ENCODE measurements around the gene PIP5K1C.

PIP5K1C gene, protein sequence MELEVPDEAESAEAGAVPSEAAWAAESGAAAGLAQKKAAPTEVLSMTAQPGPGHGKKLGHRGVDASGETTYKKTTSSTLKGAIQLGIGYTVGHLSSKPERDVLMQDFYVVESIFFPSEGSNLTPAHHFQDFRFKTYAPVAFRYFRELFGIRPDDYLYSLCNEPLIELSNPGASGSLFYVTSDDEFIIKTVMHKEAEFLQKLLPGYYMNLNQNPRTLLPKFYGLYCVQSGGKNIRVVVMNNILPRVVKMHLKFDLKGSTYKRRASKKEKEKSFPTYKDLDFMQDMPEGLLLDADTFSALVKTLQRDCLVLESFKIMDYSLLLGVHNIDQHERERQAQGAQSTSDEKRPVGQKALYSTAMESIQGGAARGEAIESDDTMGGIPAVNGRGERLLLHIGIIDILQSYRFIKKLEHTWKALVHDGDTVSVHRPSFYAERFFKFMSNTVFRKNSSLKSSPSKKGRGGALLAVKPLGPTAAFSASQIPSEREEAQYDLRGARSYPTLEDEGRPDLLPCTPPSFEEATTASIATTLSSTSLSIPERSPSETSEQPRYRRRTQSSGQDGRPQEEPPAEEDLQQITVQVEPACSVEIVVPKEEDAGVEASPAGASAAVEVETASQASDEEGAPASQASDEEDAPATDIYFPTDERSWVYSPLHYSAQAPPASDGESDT

DNA sequence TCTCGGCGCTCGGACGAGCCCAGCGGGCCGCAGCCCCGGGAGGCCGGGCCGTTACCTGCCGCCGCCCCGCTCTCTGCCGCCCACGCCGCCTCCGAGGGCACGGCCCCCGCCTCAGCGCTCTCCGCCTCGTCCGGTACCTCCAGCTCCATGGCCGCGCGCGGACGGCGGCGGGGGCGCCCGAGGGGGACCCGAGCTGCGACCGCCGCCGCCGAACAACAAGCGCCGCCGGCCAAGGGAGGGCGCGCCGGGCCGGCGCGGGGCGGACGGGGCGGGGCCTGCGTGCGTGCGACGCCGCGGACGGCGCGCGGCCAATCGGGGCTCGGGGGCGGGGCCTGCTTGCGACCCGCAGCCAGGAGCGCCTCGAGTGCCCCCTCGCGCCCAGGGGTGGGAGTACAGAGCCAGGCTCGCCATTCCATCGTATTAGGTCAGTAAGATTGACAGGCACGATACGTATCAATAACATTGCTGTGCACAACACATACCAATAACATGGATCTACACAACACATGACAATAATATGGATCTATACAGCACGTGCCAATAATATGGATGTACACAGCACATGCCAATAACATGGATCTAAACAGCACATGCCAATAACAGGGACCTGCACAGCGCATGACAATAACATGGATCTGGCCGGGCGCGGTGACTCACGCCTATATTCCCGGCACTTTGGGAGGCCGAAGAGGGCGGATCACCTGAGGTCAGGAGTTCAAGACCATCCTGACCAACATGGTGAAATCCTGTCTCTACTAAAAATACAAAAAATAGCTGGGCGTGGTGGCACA is at the start of gene PIP5K1C:
Gene PIP5K1C (minus strand): TSS at position 227 of the 791 bp plus-strand sequence. CDS start 78 bp downstream, at position 149.
- DNase-seq: peak; percentile 78

- DNase-seq: no peak
These were observed 48.7 kb upstream of the PIP5K1C start for GRCh38 chr19:3748965-3749364.

DNA sequence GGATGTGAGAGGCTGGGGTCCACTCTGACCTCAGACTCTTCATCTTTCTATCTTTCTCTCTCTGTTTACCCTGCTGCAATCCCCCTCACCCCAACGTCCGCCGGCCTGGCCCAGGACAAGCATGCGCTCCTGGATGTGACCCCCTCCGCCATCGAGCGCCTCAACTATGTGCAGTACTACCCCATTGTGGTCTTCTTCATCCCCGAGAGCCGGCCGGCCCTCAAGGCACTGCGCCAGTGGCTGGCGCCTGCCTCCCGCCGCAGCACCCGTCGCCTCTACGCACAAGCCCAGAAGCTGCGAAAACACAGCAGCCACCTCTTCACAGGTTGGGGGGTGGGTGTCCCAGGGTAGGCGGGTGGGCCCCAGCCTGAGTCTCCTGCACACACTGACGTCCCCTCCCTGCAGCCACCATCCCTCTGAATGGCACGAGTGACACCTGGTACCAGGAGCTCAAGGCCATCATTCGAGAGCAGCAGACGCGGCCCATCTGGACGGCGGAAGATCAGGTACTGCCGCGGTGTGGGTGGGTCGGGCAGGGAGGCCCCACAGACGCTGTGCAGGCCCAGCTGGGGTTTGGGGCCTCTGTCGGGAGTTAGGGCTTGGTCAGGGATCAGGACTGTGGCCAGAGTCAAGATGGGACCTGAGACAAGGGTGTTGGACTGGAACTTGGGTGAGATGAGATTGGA is 46.2 kb upstream of the PIP5K1C start:
- DNase-seq: no peak

GRCh38 chr19:3745363-3746045 is 45.2 kb upstream of the PIP5K1C start:
- no peak for DNase-seq

- no peak for DNase-seq
These were observed 43.2 kb upstream of the PIP5K1C start for GRCh38 chr19:3743486-3743885.

DNA sequence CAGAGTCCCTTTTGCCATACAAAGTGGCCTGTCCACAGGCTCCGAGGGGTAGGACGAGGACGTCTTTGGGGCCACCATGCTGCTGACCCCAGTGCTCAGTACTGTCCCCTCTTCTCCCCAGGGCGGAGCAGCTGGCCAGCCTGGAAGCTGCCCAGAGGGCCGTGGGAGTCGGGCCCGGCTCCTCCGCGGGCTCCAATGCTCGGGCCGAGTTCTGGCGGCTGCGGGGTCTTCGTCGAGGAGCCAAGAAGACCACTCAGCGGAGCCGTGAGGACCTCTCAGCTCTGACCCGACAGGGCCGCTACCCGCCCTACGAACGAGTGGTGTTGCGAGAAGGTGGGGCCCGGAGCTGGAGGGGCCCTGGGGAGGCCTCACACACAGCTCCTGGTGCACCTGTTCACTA is 40.2 kb upstream of the PIP5K1C start:
- DNase-seq: no peak

GRCh38 chr19:3738477-3739220 is 38.4 kb upstream of the PIP5K1C start:
- no peak for DNase-seq

DNA sequence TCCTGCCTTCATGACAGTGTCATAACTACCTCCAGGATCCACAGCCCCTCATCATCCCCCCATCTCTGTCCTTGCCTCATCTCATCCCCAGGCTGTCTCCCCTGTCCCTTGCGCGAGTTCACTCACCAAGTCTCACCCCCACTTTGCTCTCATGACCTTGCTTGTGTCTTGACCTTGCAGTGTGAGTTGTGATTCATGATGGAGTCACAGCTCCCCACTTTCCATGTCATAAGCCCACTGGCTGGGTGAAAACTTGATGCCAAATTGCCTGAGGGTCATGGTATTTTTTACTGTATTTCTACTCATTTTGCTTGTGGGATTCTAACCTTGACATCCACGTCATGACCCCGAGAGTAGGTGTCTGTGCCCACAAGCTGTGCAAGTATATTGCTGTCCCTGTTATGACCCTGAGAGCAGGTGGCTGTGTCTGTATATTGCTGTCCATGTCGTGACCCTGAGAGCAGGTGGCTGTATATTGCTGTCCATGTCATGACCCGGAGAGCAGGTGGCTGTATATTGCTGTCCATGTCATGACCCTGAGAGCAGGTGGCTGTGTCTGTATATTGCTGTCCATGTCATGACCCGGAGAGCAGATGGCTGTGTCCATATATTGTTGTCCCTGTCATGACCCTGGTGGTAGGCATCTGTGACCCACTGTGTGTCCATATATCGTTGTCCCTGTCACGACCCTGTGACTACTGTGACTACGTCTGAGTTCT is 37.4 kb upstream of the PIP5K1C start:
- no peak for DNase-seq

GRCh38 chr19:3736106-3736724 is 35.9 kb upstream of the PIP5K1C start:
- no peak for DNase-seq

GRCh38 chr19:3734310-3734600 is 34.0 kb upstream of the PIP5K1C start:
- no peak for DNase-seq

- DNase-seq: no peak
These were observed 33.5 kb upstream of the PIP5K1C start for GRCh38 chr19:3733549-3734309.

- DNase-seq: no peak
These were observed 31.8 kb upstream of the PIP5K1C start for GRCh38 chr19:3732108-3732507.

GRCh38 chr19:3730457-3730958 is 30.2 kb upstream of the PIP5K1C start:
- DNase-seq: no peak

DNA sequence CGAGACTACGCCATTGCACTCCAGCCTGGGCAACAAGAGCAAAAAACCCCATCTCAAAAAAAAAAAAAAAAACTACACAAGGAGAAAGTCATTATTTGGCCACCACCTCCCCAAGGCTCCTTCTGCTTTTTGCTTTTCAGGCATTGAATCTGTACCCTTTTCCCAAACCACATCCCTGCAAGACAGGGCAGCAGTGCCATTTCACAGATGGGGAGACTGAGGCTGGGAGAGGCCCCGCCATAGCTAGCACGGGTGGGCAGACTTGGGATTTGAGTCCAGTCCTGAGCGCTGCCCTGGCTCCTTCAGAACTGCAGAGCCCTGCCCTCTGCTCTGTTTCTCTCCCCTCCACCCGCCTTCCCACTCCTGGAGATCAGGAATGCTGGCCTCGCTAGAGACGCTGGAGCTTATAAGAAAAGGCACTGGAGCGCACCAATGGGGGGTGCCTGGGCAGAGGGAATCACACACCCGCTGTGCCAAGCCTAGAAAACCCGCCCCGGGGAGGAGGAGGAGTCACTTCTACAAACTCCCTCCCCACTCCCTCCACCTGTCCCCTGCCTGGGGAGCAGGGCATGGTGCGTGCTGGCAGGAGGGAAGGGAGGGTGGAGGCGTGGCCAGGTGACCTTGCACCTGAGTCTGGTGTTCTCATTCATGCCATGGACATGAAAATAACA is 25.5 kb upstream of the PIP5K1C start:
- no peak for DNase-seq

- DNase-seq: no peak
These were observed 24.9 kb upstream of the PIP5K1C start for GRCh38 chr19:3725121-3725520.

- no peak for DNase-seq
These were observed 23.6 kb upstream of the PIP5K1C start for GRCh38 chr19:3723883-3724282.

- DNase-seq: no peak
These were observed 22.8 kb upstream of the PIP5K1C start for GRCh38 chr19:3723110-3723488.

DNA sequence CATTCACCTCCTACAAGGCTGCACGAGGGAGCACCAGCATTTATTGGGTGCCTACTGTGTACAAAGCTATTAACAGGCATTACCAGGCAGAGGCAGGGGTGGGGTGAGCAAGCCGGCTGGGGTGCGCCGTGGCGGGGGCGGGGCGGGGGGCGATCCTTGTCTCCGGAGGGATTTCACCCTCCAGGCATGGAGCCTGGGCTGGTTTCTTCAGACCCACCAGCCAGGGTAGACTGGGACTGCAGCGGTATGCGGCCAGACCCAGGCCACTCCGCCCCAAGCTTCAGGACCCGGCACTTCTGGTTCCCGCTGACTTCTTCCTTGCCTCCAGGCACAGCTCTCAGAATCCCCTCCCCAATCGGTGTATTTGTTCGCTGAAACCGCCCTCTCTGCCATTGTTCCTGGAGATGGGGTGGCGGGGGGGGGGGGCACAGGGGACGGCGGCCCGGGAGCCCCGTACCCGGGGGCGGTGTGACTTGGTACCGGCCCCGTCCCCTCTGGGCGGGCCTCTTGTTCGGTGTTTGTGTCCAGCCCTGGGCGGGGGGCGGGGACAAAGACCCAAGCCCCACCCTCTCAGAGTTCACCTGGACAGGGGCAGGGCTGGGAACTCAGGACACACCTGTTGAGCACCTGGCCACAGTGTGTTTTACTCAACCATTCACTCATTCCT is 22.3 kb upstream of the PIP5K1C start:
- no peak for DNase-seq

Measured in NK-92 treated with Interleukin-12 subunit alpha and Interleukin-12 subunit beta, amount 100 ng/mL, for 24 hours (cell line).